ENCODE results near the gene KLHL26. TPM values are rescaled to one million over a fixed set of nuclear protein-coding genes. Genes with fewer than 3 reads are reported as not detected.
A peak's percentile ranks its signal among the peaks of the same experiment; 100 is the strongest.

Gene KLHL26
- total and polyA plus RNA-seq, 8 donors, result 4.3 to 10.4 (median 6.2) TPM

DNA sequence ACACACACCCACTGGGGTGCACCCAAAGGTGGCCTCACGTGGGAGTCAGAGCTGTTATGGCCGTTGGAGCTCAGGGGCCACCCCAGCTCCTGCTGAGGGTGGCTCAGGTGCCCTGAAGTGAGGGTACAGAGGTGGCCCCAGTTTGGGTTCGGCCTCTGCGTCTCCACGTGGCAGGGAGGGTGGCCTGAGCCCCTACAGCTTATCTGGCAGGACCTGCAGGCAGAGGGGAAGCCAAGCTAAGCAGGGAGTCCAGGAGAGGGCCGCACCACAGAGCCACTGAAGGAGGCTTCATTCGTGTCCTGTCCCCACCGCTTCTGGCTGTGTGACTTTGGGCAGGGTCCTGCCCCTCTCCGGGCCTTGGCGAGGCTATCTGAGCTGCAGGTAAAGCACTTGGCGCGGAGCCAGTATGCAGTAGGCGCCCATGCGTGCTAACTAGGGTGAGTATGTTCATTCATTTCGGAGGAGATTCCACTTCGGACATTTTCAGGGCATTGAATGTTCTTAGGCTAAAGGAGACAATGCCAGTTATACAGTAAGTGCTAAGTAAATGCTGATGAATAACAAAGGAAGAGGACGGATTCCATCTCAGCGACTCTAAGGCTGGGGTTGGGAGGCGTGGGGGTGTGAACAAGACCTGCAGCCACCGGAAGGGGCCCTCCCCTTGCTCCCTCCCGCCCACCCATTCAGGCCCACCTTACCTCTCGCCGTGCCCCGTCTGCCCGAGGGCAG, 43.3 kb upstream of the KLHL26 start:
- no peaks in the 10 kb centered on the region for H3K9me3 ChIP-seq
- no peak overlapping the region for H3K4me3 ChIP-seq
- intact Hi-C loops (cut with DNase I), result loop anchor here in 1 of 2 donors (10.0 kb wide), 1 partner anchor 81 kb away; no protein-coding TSS in a partner anchor
- peak overlapping the region in 1 of 2 donors; percentile 13 for H3K27ac ChIP-seq
- DNase-seq, result peak in 1 of 4 donors; percentile 74
- ATAC-seq, result no peak
- H3K4me1 ChIP-seq, result peaks cover 14 to 37% of the 10 kb centered on the region in 2 donors
- TF ChIP-seq CTCF (IDR thresholded peaks at IDR 0.05), result no peak
- peaks cover 0 to 10% of the 10 kb centered on the region in 2 donors for H3K36me3 ChIP-seq
- peaks cover 0 to 50% of the 10 kb centered on the region in 2 donors for H3K27me3 ChIP-seq

- H3K4me1 ChIP-seq, result peaks cover 14 to 35% of the 10 kb centered on the region in 2 donors
- TF ChIP-seq CTCF (IDR thresholded peaks at IDR 0.05), result peak; percentile 85 to 88
- peaks cover 0 to 57% of the 10 kb centered on the region in 2 donors for H3K27me3 ChIP-seq
- ATAC-seq, result peak; percentile 85
- peak; percentile 72 to 91 (median 80) for DNase-seq
- H3K4me3 ChIP-seq, result peak overlapping the region; percentile 14 to 16
- intact Hi-C loops (cut with DNase I), result loop anchor here in 1 of 2 donors (10.0 kb wide), 1 partner anchor 81 kb away; no protein-coding TSS in a partner anchor
- H3K36me3 ChIP-seq, result peaks cover 0 to 10% of the 10 kb centered on the region in 2 donors
- H3K27ac ChIP-seq, result peak overlapping the region in 1 of 2 donors; percentile 13
- no peaks in the 10 kb centered on the region for H3K9me3 ChIP-seq
Measured at GRCh38 chr19:18594096-18594823, 42.6 kb upstream of the KLHL26 start.

GRCh38 chr19:18594824-18595373, 41.9 kb upstream of the KLHL26 start:
- Histone ChIP-seq H3K4me3 (no peak overlapping the region), H3K27me3 (peaks cover 0 to 64% of the 10 kb centered on the region in 2 donors), H3K9me3 (no peaks in the 10 kb centered on the region), H3K27ac (no peak overlapping the region), H3K36me3 (peaks cover 0 to 10% of the 10 kb centered on the region in 2 donors), H3K4me1 (peaks cover 8 to 29% of the 10 kb centered on the region in 2 donors)
- DNase-seq (peak in 1 of 4 donors; percentile 70), ATAC-seq (no peak)
- intact Hi-C loops (cut with DNase I), result loop anchor here in 1 of 2 donors (10.0 kb wide), 1 partner anchor 80 kb away; no protein-coding TSS in a partner anchor
- no peak for TF ChIP-seq CTCF (IDR thresholded peaks at IDR 0.05)

DNA sequence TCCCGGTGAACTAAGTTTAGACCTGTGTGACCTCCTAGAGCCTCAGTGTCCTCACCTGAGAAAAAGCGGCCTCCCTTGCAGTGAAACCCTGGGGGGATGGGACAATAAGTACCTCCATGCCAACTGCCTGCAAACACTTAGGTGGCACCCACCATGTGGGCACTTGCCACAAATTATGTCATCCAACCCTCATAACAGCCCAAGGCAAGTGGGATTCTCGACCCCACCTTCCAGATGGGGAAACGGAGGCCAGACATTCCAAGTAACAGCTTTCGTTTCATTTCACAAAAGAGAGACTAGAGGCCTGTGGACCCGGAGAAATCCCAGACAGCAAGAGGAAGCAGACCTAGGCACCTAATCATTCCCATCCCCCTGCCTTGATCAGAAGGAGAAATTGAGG, 41.4 kb upstream of the KLHL26 start:
- H3K27ac ChIP-seq, result no peak overlapping the region
- no peak for ATAC-seq
- no peak for TF ChIP-seq CTCF (IDR thresholded peaks at IDR 0.05)
- peaks cover 0 to 69% of the 10 kb centered on the region in 2 donors for H3K27me3 ChIP-seq
- intact Hi-C loops (cut with DNase I), result loop anchor here in 1 of 2 donors (10.0 kb wide), 1 partner anchor 79 kb away; no protein-coding TSS in a partner anchor
- H3K36me3 ChIP-seq, result peaks cover 0 to 10% of the 10 kb centered on the region in 2 donors
- H3K9me3 ChIP-seq, result no peaks in the 10 kb centered on the region
- no peak overlapping the region for H3K4me3 ChIP-seq
- DNase-seq, result peak in 1 of 4 donors; percentile 5
- peaks cover 8 to 23% of the 10 kb centered on the region in 2 donors for H3K4me1 ChIP-seq

Measured in left lung (tissue), 10 donors.